Measurements from ENCODE around the gene AQP6. TPM values are rescaled to one million over a fixed set of nuclear protein-coding genes. Genes with fewer than 3 reads are reported as not detected.

AQP6 gene
- total RNA-seq, 6 experiments from 2014 or later: 0.31 to 0.34 TPM; not detected in 4

- Histone ChIP-seq H3K9me3 (no peaks in the 10 kb centered on the region), H3K4me3 (no peak overlapping the region), H3K27me3 (no peaks in the 10 kb centered on the region), H3K4me1 (peaks cover 0 to 14% (median 0%) of the 10 kb centered on the region in 4 donors), H3K36me3 (no peaks in the 10 kb centered on the region), H3K27ac (peak overlapping the region in 2 of 3 donors; percentile 29 to 35)
- intact Hi-C loops (cut with DNase I): no loop called here
- 52% methylated on average over 10 of the region's 10 CpGs for WGBS (ENCODE audit: insufficient coverage, low coverage, low lambda C conversion rate, missing lambda C conversion rate)
- no peak for DNase-seq
- TF ChIP-seq POLR2A (IDR thresholded peaks at IDR 0.05) (no peak), CTCF (IDR thresholded peaks at IDR 0.05) (no peak)
- peak; percentile 49 to 90 (median 76) for ATAC-seq
These were observed 44.0 kb downstream of the AQP6 start for GRCh38 chr12:50016501-50017475.

- H3K27ac ChIP-seq: peak overlapping the region in 2 of 3 donors; percentile 29 to 35
- TF ChIP-seq CTCF (IDR thresholded peaks at IDR 0.05): no peak
- intact Hi-C loops (cut with DNase I): no loop called here
- H3K4me3 ChIP-seq: no peak overlapping the region
- H3K4me1 ChIP-seq: peaks cover 0 to 14% (median 0%) of the 10 kb centered on the region in 4 donors
- ATAC-seq: peak in 3 of 4 donors; percentile 49 to 67 (median 65)
- DNase-seq: no peak
- no peaks in the 10 kb centered on the region for H3K36me3 ChIP-seq
- no peaks in the 10 kb centered on the region for H3K9me3 ChIP-seq
- WGBS (ENCODE audit: insufficient coverage, low coverage, low lambda C conversion rate, missing lambda C conversion rate): 57% methylated on average over 6 of the region's 6 CpGs
- H3K27me3 ChIP-seq: no peaks in the 10 kb centered on the region
These were observed 44.9 kb downstream of the AQP6 start for GRCh38 chr12:50017641-50018040.

- Histone ChIP-seq H3K27ac (peak overlapping the region in 2 of 3 donors; percentile 29 to 35), H3K27me3 (no peaks in the 10 kb centered on the region), H3K9me3 (no peaks in the 10 kb centered on the region), H3K36me3 (no peaks in the 10 kb centered on the region), H3K4me1 (peaks cover 0 to 14% (median 0%) of the 10 kb centered on the region in 4 donors), H3K4me3 (no peak overlapping the region)
- intact Hi-C loops (cut with DNase I): no loop called here
- TF ChIP-seq POLR2A (IDR thresholded peaks at IDR 0.05) (no peak), CTCF (IDR thresholded peaks at IDR 0.05) (no peak)
- no peak for ATAC-seq
- 80% methylated on average over 3 of the region's 3 CpGs for WGBS (ENCODE audit: insufficient coverage, low coverage, low lambda C conversion rate, missing lambda C conversion rate)
- DNase-seq: no peak
These were observed 45.4 kb downstream of the AQP6 start for GRCh38 chr12:50018154-50018553.

- intact Hi-C loops (cut with DNase I): no loop called here
- 93% methylated on average over 2 of the region's 2 CpGs for WGBS (ENCODE audit: insufficient coverage, low coverage, low lambda C conversion rate, missing lambda C conversion rate)
- Histone ChIP-seq H3K4me1 (peaks cover 0 to 14% (median 0%) of the 10 kb centered on the region in 4 donors), H3K27ac (no peak overlapping the region), H3K27me3 (no peaks in the 10 kb centered on the region), H3K36me3 (no peaks in the 10 kb centered on the region), H3K9me3 (no peaks in the 10 kb centered on the region), H3K4me3 (no peak overlapping the region)
- no peak for DNase-seq
- TF ChIP-seq CTCF (IDR thresholded peaks at IDR 0.05): no peak
- TF ChIP-seq POLR2A (IDR thresholded peaks at IDR 0.05): no peak
- ATAC-seq: no peak
These were observed 46.2 kb downstream of the AQP6 start for GRCh38 chr12:50018968-50019367.

All from right lobe of liver (tissue), 6 donors.